ENCODE measurements around the gene HS3ST4. TPM values are rescaled to one million over a fixed set of nuclear protein-coding genes. Genes with fewer than 3 reads are reported as not detected.

Gene HS3ST4
- total and polyA plus RNA-seq, 2 of the 4 experiments (the other 2 are of a cell fraction): not detected

DNA sequence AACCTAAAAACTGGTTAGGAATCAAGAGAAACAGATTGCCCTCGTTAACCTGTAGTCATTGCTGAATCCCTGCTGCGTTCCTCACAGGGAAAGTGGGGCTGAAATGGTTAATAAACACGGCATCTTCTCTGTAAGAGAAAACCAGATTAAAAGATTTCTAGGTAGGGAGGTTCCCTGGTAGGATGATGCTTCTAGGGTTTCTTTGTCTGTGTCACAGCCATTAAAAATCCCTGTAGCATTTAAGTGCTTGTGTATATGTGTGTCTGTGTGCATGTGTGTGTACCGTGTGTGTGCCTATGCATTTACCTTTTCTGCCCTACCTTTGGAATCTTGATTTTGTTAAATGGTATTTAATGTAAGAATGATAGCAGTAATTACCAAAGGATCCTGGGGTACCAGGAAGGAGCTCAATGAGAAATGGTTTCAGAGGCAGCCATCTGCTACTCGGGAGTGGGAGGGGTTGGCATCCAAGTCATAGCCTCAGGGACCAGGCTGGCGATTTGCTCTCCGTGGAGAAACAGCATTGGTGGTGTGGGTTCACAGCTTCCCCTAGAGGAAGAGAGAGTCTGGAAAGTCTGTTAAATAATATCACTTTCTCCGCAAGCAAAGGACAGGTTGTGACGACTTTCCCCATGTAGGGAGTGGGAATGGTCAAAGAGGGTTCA is 177.1 kb downstream of the HS3ST4 start:
- CTCF ChIA-PET: no interaction called here

More for the DNA sequence above, 177.1 kb downstream of the HS3ST4 start:
- Histone ChIP-seq H2BK15ac (ENCODE audit: low read depth, low read length) (no peak overlapping the region), H3K27ac (ENCODE audit: insufficient read depth, low read length) (no peak overlapping the region), H2AK9ac (replicated peaks; ENCODE audit: low read depth, low read length, poor library complexity) (no peak overlapping the region), H3K9me1 (ENCODE audit: insufficient read depth, low read length) (no peaks in the 10 kb centered on the region), H3K56ac (ENCODE audit: extremely low read depth, insufficient read depth, low read length) (no peak overlapping the region), H4K20me1 (ENCODE audit: insufficient read depth, low read length) (no peaks in the 10 kb centered on the region), H3K36me3 (ENCODE audit: control insufficient read depth, insufficient read depth, low read length) (no peaks in the 10 kb centered on the region), H3K9ac (ENCODE audit: low read depth, low read length) (no peak overlapping the region), H3K4ac (ENCODE audit: low read depth, low read length) (no peak overlapping the region), H3K27me3 (ENCODE audit: control insufficient read depth, insufficient read depth, low read length) (no peaks in the 10 kb centered on the region), H3K14ac (replicated peaks; ENCODE audit: low read depth, low read length) (no peak overlapping the region), H2BK5ac (ENCODE audit: low read depth, low read length, poor library complexity, severe bottlenecking) (no peak overlapping the region), H3K4me1 (ENCODE audit: control insufficient read depth, insufficient read depth, low read length) (no peaks in the 10 kb centered on the region), H4K91ac (ENCODE audit: insufficient read depth, low read depth, low read length) (no peak overlapping the region), H3K79me1 (ENCODE audit: low read depth in 1 of 2, low read length in 2 of 2) (no peaks in the 10 kb centered on the region), H2BK20ac (ENCODE audit: low read depth, low read length) (no peak overlapping the region), H3K23ac (ENCODE audit: low read depth, low read length) (no peak overlapping the region), H4K8ac (ENCODE audit: low read depth in 2 of 2, low read length in 2 of 2) (no peak overlapping the region), H2AFZ (replicated peaks; ENCODE audit: low read length, poor library complexity) (no peak overlapping the region), H3K18ac (ENCODE audit: low read depth, low read length) (no peak overlapping the region), H3K4me2 (ENCODE audit: low read depth, low read length) (no peak overlapping the region), H3K4me3 (ENCODE audit: insufficient read depth, low read depth, low read length) (no peak overlapping the region), H2AK5ac (ENCODE audit: low read depth, low read length) (no peak overlapping the region), H2BK120ac (ENCODE audit: low read depth, low read length) (no peak overlapping the region), H3K9me3 (ENCODE audit: control insufficient read depth, insufficient read depth, low read length) (no peaks in the 10 kb centered on the region), H4K5ac (ENCODE audit: low read depth, low read length) (no peak overlapping the region)
- no peak for DNase-seq
- in situ Hi-C loops (cut with MboI; ENCODE audit: low sequenced_read_pairs): no loop called here
- no peak for ATAC-seq (ENCODE audit: low read depth)
- TF ChIP-seq, protein P1, sequence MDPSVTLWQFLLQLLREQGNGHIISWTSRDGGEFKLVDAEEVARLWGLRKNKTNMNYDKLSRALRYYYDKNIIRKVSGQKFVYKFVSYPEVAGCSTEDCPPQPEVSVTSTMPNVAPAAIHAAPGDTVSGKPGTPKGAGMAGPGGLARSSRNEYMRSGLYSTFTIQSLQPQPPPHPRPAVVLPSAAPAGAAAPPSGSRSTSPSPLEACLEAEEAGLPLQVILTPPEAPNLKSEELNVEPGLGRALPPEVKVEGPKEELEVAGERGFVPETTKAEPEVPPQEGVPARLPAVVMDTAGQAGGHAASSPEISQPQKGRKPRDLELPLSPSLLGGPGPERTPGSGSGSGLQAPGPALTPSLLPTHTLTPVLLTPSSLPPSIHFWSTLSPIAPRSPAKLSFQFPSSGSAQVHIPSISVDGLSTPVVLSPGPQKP (IDR thresholded peaks at IDR 0.05; ENCODE audit: borderline replicate concordance, low read depth, low read length): no peak
- TF ChIP-seq CEBPB (IDR thresholded peaks at IDR 0.05; ENCODE audit: low read depth, low read length) (no peak), RAD21 (IDR thresholded peaks at IDR 0.05; ENCODE audit: low read length) (no peak), NFE2L2 (IDR thresholded peaks at IDR 0.05; ENCODE audit: low read depth, low read length) (no peak), RFX5 (IDR thresholded peaks at IDR 0.05; ENCODE audit: low read depth, low read length) (no peak)
- TF ChIP-seq, protein P2, sequence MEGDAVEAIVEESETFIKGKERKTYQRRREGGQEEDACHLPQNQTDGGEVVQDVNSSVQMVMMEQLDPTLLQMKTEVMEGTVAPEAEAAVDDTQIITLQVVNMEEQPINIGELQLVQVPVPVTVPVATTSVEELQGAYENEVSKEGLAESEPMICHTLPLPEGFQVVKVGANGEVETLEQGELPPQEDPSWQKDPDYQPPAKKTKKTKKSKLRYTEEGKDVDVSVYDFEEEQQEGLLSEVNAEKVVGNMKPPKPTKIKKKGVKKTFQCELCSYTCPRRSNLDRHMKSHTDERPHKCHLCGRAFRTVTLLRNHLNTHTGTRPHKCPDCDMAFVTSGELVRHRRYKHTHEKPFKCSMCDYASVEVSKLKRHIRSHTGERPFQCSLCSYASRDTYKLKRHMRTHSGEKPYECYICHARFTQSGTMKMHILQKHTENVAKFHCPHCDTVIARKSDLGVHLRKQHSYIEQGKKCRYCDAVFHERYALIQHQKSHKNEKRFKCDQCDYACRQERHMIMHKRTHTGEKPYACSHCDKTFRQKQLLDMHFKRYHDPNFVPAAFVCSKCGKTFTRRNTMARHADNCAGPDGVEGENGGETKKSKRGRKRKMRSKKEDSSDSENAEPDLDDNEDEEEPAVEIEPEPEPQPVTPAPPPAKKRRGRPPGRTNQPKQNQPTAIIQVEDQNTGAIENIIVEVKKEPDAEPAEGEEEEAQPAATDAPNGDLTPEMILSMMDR (conservative IDR thresholded peaks at IDR 0.05; ENCODE audit: low read depth, low read length): no peak
- dilution Hi-C loops (cut with HindIII; ENCODE audit: low sequenced_read_pairs, unreplicated experiment): no loop called here
- no TSS peak for BruUV-seq (replicated peaks)
- intact Hi-C loops (cut with micrococcal nuclease): no loop called here
- POLR2A ChIA-PET (ENCODE audit: unreplicated experiment): no interaction called here
- 11% methylated on average over 3 of the region's 9 CpGs; no CpG with 5 or more reads in 1 of the 2 experiments for WGBS, 2 experiments (ENCODE audit: extremely low coverage in 2 of 2, insufficient read length in 1 of 2)

Measured in IMR-90 (cell line).